Activated B cell treated with CpG ODN at 0.5 μM for 24 hours (primary cell): ENCODE results near the gene NRCAM. TPM values are rescaled to one million over a fixed set of nuclear protein-coding genes. Genes with fewer than 3 reads are reported as not detected.
A peak's percentile ranks its signal among the peaks of the same experiment; 100 is the strongest.

Source experiments
- ATAC-seq: fragments of 200-7000 bp; cut with Tn5 transposase; one replicate; pipeline ENCODE4 v1.10.0; 2021; ENCODE audit warnings: low read depth, mild to moderate bottlenecking, moderate library complexity
- CTCF ChIA-PET: fragments of 350-600 bp; sonication (Branson Sonifier 250); formaldehyde crosslinking; loops from one replicate; lab custom pipeline; 2021; ENCODE audit warnings: antibody characterized with exemption; lab: Charles Lee
- POLR2A ChIA-PET: fragments of 350-600 bp; sonication (Branson Sonifier 250); formaldehyde crosslinking; loops from one replicate; lab custom pipeline; 2021; ENCODE audit warnings: antibody characterized with exemption; lab: Charles Lee
- DNase-seq: peaks from one replicate; pipeline ENCODE4 v3.0.0; 2022
- H3K27ac Mint-ChIP-seq: one replicate; pipeline ENCODE4 v1.8.0; 2020; ENCODE audit warnings: mixed read lengths
- H3K27me3 Mint-ChIP-seq: one replicate; pipeline ENCODE4 v1.8.0; 2021; ENCODE audit warnings: mixed read lengths
- H3K36me3 Mint-ChIP-seq: one replicate; pipeline ENCODE4 v1.8.0; 2021; ENCODE audit warnings: low read depth, mixed read lengths
- H3K4me1 Mint-ChIP-seq: one replicate; pipeline ENCODE4 v1.8.0; 2021; ENCODE audit warnings: mixed read lengths
- H3K4me3 Mint-ChIP-seq: one replicate; pipeline ENCODE4 v1.8.0; 2020; ENCODE audit warnings: mild to moderate bottlenecking, mixed read lengths
- H3K9me3 Mint-ChIP-seq: one replicate; pipeline ENCODE4 v1.8.0; 2020; ENCODE audit warnings: mixed read lengths
- CTCF ChIP-seq: fragments of 200-600 bp; IDR thresholded peaks from one replicate; pipeline ENCODE4 v1.8.0; 2022; ENCODE audit warnings: antibody characterized with exemption, mild to moderate bottlenecking
- intact Hi-C: fragments of 100-400 bp; cut with micrococcal nuclease; formaldehyde crosslinking; loops from one replicate; pipeline ENCODE4 v1.15.1; 2024
- total RNA-seq: library from RNA; stranded (reverse); gene quantifications from 2 replicates; pipeline ENCODE4 v1.2.3, GENCODE V29; 2022

Gene NRCAM
- total RNA-seq, 1 donor from 2014 or later: 2.2 TPM

- Mint-ChIP-seq H3K27me3 (no peaks in the 10 kb centered on the region), H3K36me3 (no peaks in the 10 kb centered on the region), H3K27ac (peak overlapping the region; percentile 70), H3K9me3 (no peaks in the 10 kb centered on the region), H3K4me3 (peak overlapping the region; percentile 50), H3K4me1 (peaks cover 14% of the 10 kb centered on the region)
- intact Hi-C loops: loop anchor here (1.0 to 5.0 kb wide), 4 partner anchors 10 to 112 kb away; no protein-coding TSS in a partner anchor
- no peak for TF ChIP-seq CTCF
- DNase-seq (no peak), ATAC-seq (peak; percentile 99)
- CTCF ChIA-PET: no interaction called here
- POLR2A ChIA-PET: interaction anchor here (1.0 kb wide), 1 partner anchor 9 kb away, joined by 3 read pairs; no protein-coding TSS in a partner anchor
Measured at GRCh38 chr7:108294595-108294994, 161.6 kb downstream of the NRCAM start.

GRCh38 chr7:108293149-108293612, 163.1 kb downstream of the NRCAM start:
- intact Hi-C loops: loop anchor here (5.0 kb wide), 1 partner anchor 111 kb away; no protein-coding TSS in a partner anchor
- DNase-seq: no peak
- TF ChIP-seq CTCF: no peak
- H3K36me3 Mint-ChIP-seq: no peaks in the 10 kb centered on the region
- peaks cover 5% of the 10 kb centered on the region for H3K27me3 Mint-ChIP-seq
- no peak for ATAC-seq
- H3K27ac Mint-ChIP-seq: no peak overlapping the region
- H3K4me1 Mint-ChIP-seq: peaks cover 14% of the 10 kb centered on the region
- H3K4me3 Mint-ChIP-seq: no peak overlapping the region
- POLR2A ChIA-PET: no interaction called here
- H3K9me3 Mint-ChIP-seq: no peaks in the 10 kb centered on the region
- CTCF ChIA-PET: no interaction called here

- intact Hi-C loops: loop anchor here (5.0 kb wide), 1 partner anchor 110 kb away; no protein-coding TSS in a partner anchor
- Mint-ChIP-seq H3K9me3 (peaks cover 1% of the 10 kb centered on the region), H3K36me3 (no peaks in the 10 kb centered on the region), H3K27me3 (peaks cover 8% of the 10 kb centered on the region), H3K4me1 (peaks cover 14% of the 10 kb centered on the region), H3K4me3 (no peak overlapping the region), H3K27ac (no peak overlapping the region)
- POLR2A ChIA-PET: no interaction called here
- ATAC-seq (no peak), DNase-seq (no peak)
- CTCF ChIA-PET: no interaction called here
- TF ChIP-seq CTCF: no peak
Measured at GRCh38 chr7:108292541-108292940, 163.7 kb downstream of the NRCAM start.

- no peak for TF ChIP-seq CTCF
- POLR2A ChIA-PET: no interaction called here
- no peak overlapping the region for H3K4me3 Mint-ChIP-seq
- H3K36me3 Mint-ChIP-seq: no peaks in the 10 kb centered on the region
- CTCF ChIA-PET: interaction anchor here (1.1 kb wide), 1 partner anchor 111 kb away, joined by 4 read pairs; no protein-coding TSS in a partner anchor
- no peak overlapping the region for H3K27ac Mint-ChIP-seq
- H3K9me3 Mint-ChIP-seq: peaks cover 6% of the 10 kb centered on the region
- no peak for DNase-seq
- no peak for ATAC-seq
- intact Hi-C loops: loop anchor here (5.0 kb wide), 1 partner anchor 110 kb away; no protein-coding TSS in a partner anchor
- peaks cover 14% of the 10 kb centered on the region for H3K4me1 Mint-ChIP-seq
- peaks cover 13% of the 10 kb centered on the region for H3K27me3 Mint-ChIP-seq
Measured at GRCh38 chr7:108291791-108292440, 164.3 kb downstream of the NRCAM start.

GRCh38 chr7:108291152-108291508, 165.1 kb downstream of the NRCAM start:
- intact Hi-C loops: loop anchor here (5.0 kb wide), 1 partner anchor 109 kb away; no protein-coding TSS in a partner anchor
- H3K4me1 Mint-ChIP-seq: peaks cover 14% of the 10 kb centered on the region
- no peak overlapping the region for H3K4me3 Mint-ChIP-seq
- DNase-seq (no peak), ATAC-seq (no peak)
- TF ChIP-seq CTCF: no peak
- POLR2A ChIA-PET: no interaction called here
- peaks cover 6% of the 10 kb centered on the region for H3K9me3 Mint-ChIP-seq
- no peak overlapping the region for H3K27ac Mint-ChIP-seq
- peaks cover 19% of the 10 kb centered on the region for H3K27me3 Mint-ChIP-seq
- CTCF ChIA-PET: interaction anchor here (1.1 kb wide), 1 partner anchor 110 kb away, joined by 4 read pairs; no protein-coding TSS in a partner anchor
- no peaks in the 10 kb centered on the region for H3K36me3 Mint-ChIP-seq
